ENCODE results near the gene PRMT7. TPM values are rescaled to one million over a fixed set of nuclear protein-coding genes. Genes with fewer than 3 reads are reported as not detected.

The PRMT7 gene
- total and polyA plus RNA-seq, 2 of the 8 experiments (the other 6 are each of a cell fraction or from before 2014, with no cell fraction given) = 48.2 to 49.3 TPM

GRCh38 chr16:68355447-68356248 is 44.8 kb downstream of the PRMT7 start:
- no peak overlapping the region for H2BK5ac ChIP-seq (ENCODE audit: low read depth, low read length)
- H4K91ac ChIP-seq (replicated peaks; ENCODE audit: insufficient read length, low read length) = no peak overlapping the region
- no peak overlapping the region for H3K9ac ChIP-seq (replicated peaks in 1 of 4; ENCODE audit: extremely low read depth in 1 of 4, low read depth in 3 of 4, low read length in 3 of 4)
- no peak overlapping the region for H3K4ac ChIP-seq (replicated peaks; ENCODE audit: insufficient read length, low read depth, low read length)
- H3K18ac ChIP-seq (ENCODE audit: extremely low read depth, low read length) = no peak overlapping the region
- POLR2A ChIA-PET (ENCODE audit: partially characterized antibody) = interaction anchor here (1.2 to 1.6 kb wide), 2 partner anchors 9 to 13 kb away, joined by 3 to 6 read pairs; no protein-coding TSS in a partner anchor
- H4K5ac ChIP-seq (ENCODE audit: insufficient read length, low read depth, low read length) = no peak overlapping the region
- no peak overlapping the region for H2BK12ac ChIP-seq (ENCODE audit: low read depth, low read length)
- H4K8ac ChIP-seq (ENCODE audit: extremely low read depth, insufficient read depth, low read length) = no peak overlapping the region
- H3K27ac ChIP-seq (ENCODE audit: low read depth, low read length) = no peak overlapping the region
- no peaks in the 10 kb centered on the region for H3K27me3 ChIP-seq (replicated peaks in 1 of 4; ENCODE audit: control insufficient read depth in 3 of 4, extremely low read depth in 1 of 4, insufficient read depth in 3 of 4, low read length in 3 of 4)
- WGBS, 2 experiments (ENCODE audit: extremely low coverage in 1 of 2, insufficient coverage in 1 of 2, insufficient read length in 1 of 2, insufficient replicate concordance in 2 of 2, low coverage in 1 of 2, low lambda C conversion rate in 2 of 2, missing lambda C conversion rate in 1 of 2) = 85% methylated on average over 24 of the region's 28 CpGs; no CpG with 5 or more reads in 1 of the 2 experiments
- no peak overlapping the region for H3K4me3 ChIP-seq (ENCODE audit: extremely low read depth in 1 of 4, insufficient read depth in 2 of 4, low read depth in 3 of 4, low read length in 4 of 4)
- no peaks in the 10 kb centered on the region for H3K79me1 ChIP-seq (ENCODE audit: low read depth, low read length)
- FAIRE-seq (no peak), DNase-seq (ENCODE audit: low read depth in 1 of 2, low spot score in 2 of 2) (peak in 1 of 2 experiments; percentile 74)
- H3K79me2 ChIP-seq (ENCODE audit: control insufficient read depth in 1 of 2, insufficient read depth in 2 of 2, low read length in 2 of 2) = no peaks in the 10 kb centered on the region
- no peak overlapping the region for H3K56ac ChIP-seq (replicated peaks; ENCODE audit: insufficient read length, low read depth, low read length)
- H2BK20ac ChIP-seq (ENCODE audit: low read length) = no peak overlapping the region
- CTCF ChIA-PET (ENCODE audit: partially characterized antibody) = interaction anchor here (0.6 to 6.2 kb wide), 36 partner anchors 10 to 180 kb away, joined by 3 to 95 read pairs (median 5); partner anchors contain the start of genes PLA2G15, PRMT7, SLC7A6 and SLC7A6OS
- H3K4me2 ChIP-seq (ENCODE audit: insufficient read depth in 1 of 2, low read depth in 2 of 2, low read length in 2 of 2) = no peak overlapping the region
- H2AFZ ChIP-seq (ENCODE audit: low read length) = no peak overlapping the region
- no peaks in the 10 kb centered on the region for H3K9me3 ChIP-seq (ENCODE audit: insufficient read depth in 2 of 2, low read depth in 1 of 2, low read length in 1 of 2)
- no peaks in the 10 kb centered on the region for H3K23me2 ChIP-seq (ENCODE audit: low read depth, low read length)
- no peak overlapping the region for H2BK15ac ChIP-seq (ENCODE audit: low read length)
- H3K14ac ChIP-seq (ENCODE audit: insufficient read length) = no peak overlapping the region
- H4K20me1 ChIP-seq (replicated peaks in 1 of 2; ENCODE audit: control insufficient read depth in 1 of 2, insufficient read depth in 2 of 2, low read length in 2 of 2) = peaks cover 0 to 11% of the 10 kb centered on the region in 2 experiments
- no peak overlapping the region for H3K23ac ChIP-seq (ENCODE audit: insufficient read length)
- H2AK5ac ChIP-seq (ENCODE audit: low read depth, low read length) = no peak overlapping the region
- peaks cover 6 to 42% (median 19%) of the 10 kb centered on the region in 4 experiments; a peak in 7 of 8 replicates for H3K36me3 ChIP-seq (ENCODE audit: control insufficient read depth in 2 of 4, insufficient read depth in 4 of 4, low read length in 3 of 4)
- H3K4me1 ChIP-seq (replicated peaks in 1 of 4; ENCODE audit: control insufficient read depth in 3 of 4, insufficient read depth in 4 of 4, low read length in 3 of 4) = no peaks in the 10 kb centered on the region
- H2BK120ac ChIP-seq (replicated peaks; ENCODE audit: low read depth, low read length) = no peak overlapping the region
- TF ChIP-seq CBX5 (IDR thresholded peaks at IDR 0.05; ENCODE audit: low read depth, low read length) (no peak), NANOG (IDR thresholded peaks at IDR 0.05; ENCODE audit: insufficient read depth, low read depth, low read length, poor library complexity, severe bottlenecking) (no peak), YY1 (IDR thresholded peaks at IDR 0.05; ENCODE audit: low read depth, low read length) (no peak), CTCF (IDR thresholded peaks at IDR 0.05; ENCODE audit: control extremely low read depth in 1 of 3, insufficient read depth in 1 of 3, low read depth in 1 of 3, low read length in 3 of 3) (peak; percentile 68 to 76 (median 71)), RXRA (IDR thresholded peaks at IDR 0.05; ENCODE audit: insufficient read depth, low read depth, low read length) (no peak), NRF1 (IDR thresholded peaks at IDR 0.05; ENCODE audit: low read depth, low read length) (no peak), RAD21 (IDR thresholded peaks at IDR 0.05 in 1 of 2, conservative IDR thresholded peaks at IDR 0.05 in 1 of 2; ENCODE audit: low read depth in 2 of 2, low read length in 2 of 2) (peak; percentile 64 to 70), EP300 (IDR thresholded peaks at IDR 0.05; ENCODE audit: borderline replicate concordance in 1 of 2, low read depth in 2 of 2, low read length in 2 of 2) (no peak)
